ENCODE measurements around the gene CEP85L.

CEP85L gene

DNA sequence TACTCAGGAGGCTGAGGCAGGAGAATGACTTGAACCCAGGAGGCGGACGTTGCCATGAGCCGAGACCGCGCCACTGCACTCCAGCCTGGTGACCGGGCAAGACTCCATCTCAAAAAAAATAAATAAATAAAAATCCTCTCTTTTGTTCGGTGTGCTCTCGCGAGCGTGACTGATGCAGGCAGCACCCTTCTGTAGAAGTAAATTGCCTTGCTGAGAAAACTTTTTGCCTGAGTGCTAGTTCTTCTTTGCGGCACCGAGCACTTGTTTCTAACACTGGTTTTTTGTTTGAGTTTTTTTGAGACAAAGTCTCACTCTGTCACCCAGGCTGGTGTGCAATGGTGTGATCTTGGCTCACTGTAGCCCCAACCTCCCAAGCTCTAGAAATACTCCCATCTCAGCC lies 72.8 kb downstream of the CEP85L start:
- TF ChIP-seq JUND (IDR thresholded peaks at IDR 0.05; ENCODE audit: low read depth): no peak
- DNase-seq (ENCODE audit: low read depth in 1 of 2, low spot score in 1 of 2): no peak
- in situ Hi-C loops (cut with HindIII; ENCODE audit: low pct_unique_long_range_greater_than_20kb, low sequenced_read_pairs): no loop called here

DNA sequence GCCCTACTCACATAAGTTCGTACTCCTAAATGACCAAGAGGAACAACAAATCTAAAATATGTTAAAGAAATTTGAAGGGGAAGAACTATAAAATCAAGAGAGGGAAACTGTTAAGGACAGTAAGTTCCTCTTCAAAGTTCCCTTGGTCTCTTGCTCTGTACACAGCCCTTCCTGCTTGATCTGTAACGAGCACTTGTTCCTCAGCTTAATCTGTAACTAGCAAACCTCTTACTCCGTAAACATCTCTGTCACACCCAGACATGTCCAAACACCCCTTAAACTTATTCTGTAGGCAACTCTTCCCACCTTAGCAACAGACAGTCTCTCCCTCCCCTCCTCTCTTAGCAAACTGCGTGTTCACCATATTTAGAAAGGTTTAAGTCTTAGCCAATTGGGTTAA lies 73.4 kb downstream of the CEP85L start:
- TF ChIP-seq JUND (IDR thresholded peaks at IDR 0.05; ENCODE audit: low read depth): no peak
- in situ Hi-C loops (cut with HindIII; ENCODE audit: low pct_unique_long_range_greater_than_20kb, low sequenced_read_pairs): no loop called here
- DNase-seq (ENCODE audit: low read depth in 1 of 2, low spot score in 1 of 2): no peak

DNA sequence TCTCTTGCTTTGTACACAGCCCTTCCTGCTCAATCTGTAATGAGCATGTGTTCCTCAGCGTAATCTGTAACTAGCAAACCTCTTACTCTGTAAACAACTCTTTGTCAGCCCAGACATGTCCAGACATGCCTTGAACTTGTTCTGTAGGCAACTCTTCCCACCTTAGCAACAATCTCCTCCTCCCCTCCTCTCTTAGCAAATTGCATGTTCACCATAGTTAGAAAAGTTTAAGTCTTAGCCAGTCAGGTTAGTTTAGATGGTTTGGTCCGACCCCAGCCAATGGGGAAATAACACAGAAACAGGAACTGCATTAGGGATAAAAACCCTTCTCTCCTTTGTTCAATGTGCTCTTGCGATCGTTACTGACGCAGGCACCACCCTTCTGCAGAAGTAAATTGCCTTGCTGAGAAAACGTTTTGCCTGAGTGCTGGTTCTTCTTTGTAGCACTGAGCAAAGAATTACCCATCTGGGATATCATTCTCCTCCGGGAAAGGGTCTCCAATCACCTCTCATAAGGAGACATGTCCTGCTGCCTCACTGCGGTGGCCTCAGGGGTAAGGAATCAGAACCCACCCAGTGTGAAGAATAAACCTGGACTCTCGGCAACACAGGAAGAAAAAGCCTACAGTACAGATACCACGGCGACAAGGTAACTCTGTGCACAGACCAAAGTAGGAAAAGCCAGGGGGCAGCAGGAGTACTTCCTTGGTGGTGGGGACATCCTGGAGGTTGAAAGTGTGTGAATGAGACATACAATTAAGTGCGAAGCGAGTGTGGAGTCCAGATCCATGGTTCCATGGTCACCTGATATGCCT lies 77.1 kb downstream of the CEP85L start:
- peak in 1 of 2 experiments; percentile 40 for DNase-seq (ENCODE audit: low read depth in 1 of 2, low spot score in 1 of 2)
- TF ChIP-seq JUND (IDR thresholded peaks at IDR 0.05; ENCODE audit: low read depth): no peak
- in situ Hi-C loops (cut with HindIII; ENCODE audit: low pct_unique_long_range_greater_than_20kb, low sequenced_read_pairs): no loop called here

DNA sequence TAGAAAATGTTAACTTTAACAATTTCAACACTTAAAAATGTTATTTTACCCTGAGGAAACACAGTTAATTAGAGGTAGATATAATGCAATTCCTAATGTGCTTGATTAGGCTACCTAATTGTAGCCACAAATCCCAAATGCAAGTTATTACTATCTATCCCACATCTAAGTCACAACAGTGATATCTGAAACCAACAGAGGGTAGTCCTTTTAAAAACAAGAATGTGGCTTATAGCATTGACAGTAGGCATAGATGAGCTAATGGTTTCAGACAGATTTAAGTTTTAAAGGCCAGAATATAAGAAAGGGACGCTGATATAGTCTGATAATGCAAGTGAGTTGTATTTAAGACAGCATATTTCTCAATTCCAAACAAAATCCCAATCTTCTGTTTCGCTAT lies 80.3 kb downstream of the CEP85L start:
- no peak for TF ChIP-seq JUND (IDR thresholded peaks at IDR 0.05; ENCODE audit: low read depth)
- in situ Hi-C loops (cut with HindIII; ENCODE audit: low pct_unique_long_range_greater_than_20kb, low sequenced_read_pairs): no loop called here
- DNase-seq (ENCODE audit: low read depth in 1 of 2, low spot score in 1 of 2): no peak

DNA sequence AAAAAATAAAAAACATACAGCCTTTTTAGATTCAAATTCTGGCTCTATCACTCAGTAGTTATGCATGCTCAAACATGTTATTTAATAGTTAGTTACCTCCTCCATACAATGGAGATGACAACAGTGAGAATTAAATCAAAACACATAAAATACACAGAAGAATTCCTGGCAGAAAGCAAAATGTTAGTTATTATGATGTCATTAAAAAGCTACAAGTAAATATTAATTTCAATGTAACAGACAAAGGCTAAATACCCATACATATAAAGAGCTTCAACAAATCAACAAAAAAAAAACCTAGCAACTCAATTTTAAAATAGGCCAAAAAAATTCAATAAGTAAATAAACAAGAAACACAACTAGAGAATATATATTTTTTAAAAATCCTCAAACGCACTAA lies 81.9 kb downstream of the CEP85L start:
- in situ Hi-C loops (cut with HindIII; ENCODE audit: low pct_unique_long_range_greater_than_20kb, low sequenced_read_pairs): no loop called here

DNA sequence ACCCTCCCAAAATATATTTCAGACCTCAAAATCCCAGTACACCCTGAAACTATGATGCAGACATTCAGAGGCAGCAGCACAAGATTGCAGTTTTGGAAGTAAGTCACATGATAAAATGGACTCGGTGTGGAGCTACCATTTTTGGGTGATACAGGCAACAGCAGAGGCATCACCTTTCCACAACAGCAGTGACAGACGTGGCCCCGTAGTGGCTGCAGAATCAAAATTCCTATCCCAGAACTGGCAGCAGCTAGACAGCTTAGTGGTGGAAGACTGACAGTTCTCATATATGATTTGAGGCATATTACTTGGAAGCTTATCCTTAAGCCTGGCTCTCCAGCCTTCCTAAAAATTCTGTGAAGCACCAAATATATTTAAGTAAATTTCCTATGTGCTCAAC lies 83.4 kb downstream of the CEP85L start:
- in situ Hi-C loops (cut with HindIII; ENCODE audit: low pct_unique_long_range_greater_than_20kb, low sequenced_read_pairs): no loop called here
- DNase-seq (ENCODE audit: low read depth in 1 of 2, low spot score in 1 of 2): no peak
- TF ChIP-seq JUND (IDR thresholded peaks at IDR 0.05; ENCODE audit: low read depth): no peak

More for the DNA sequence above, 81.9 kb downstream of the CEP85L start:
- no peak for DNase-seq (ENCODE audit: low read depth in 1 of 2, low spot score in 1 of 2)
- TF ChIP-seq JUND (IDR thresholded peaks at IDR 0.05; ENCODE audit: low read depth): no peak

DNA sequence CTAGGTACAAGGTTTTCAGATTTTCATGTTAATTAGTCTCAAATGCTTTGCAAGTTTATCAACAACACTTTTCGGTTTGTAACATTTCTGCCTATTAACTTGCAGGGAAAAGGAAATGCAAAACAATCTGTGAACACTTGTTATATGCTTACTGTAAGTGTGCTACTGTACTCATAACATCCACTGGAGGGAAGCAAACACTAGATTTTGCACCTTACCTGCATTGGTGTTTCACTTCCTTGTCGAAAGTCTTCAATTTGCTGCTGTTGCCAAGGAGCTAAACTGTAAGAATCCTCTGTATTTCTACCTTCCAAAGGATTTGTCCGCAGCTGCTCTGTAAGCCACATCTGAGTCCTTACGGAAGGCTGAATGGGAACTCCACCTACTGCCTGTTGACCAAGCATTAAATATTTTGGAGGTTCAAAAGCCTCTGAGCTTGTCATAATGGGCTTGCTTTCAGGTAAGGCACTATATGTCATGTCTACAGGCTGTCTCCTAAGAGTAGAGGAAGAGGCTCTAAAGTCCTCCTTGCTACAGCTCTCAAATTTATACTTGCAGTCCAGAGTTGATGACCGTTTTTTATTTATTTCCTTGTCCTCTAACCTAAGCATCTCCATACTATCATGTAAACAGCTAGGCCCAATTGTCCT lies 86.0 kb downstream of the CEP85L start:
- no peak for TF ChIP-seq JUND (IDR thresholded peaks at IDR 0.05; ENCODE audit: low read depth)
- in situ Hi-C loops (cut with HindIII; ENCODE audit: low pct_unique_long_range_greater_than_20kb, low sequenced_read_pairs): no loop called here
- DNase-seq (ENCODE audit: low read depth in 1 of 2, low spot score in 1 of 2): peak; percentile 36 to 76

DNA sequence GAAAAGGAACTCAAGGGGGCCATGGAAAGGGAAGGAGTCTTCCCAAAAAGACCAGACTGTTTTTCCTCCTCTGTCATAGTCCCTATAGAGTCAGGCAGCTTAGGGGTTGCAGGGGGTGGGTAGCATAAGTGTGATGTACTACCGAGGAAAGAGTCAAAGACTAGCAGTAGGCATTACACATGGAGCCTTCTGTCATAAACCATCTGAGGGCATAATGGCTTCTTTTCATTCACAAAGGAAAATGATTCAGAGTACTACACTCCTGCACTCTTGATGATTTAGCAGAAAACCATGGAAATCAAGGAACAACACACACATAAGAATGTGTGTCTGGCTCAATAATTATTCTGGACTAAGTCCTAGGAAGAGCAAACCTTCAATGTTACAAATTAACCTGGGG lies 88.4 kb downstream of the CEP85L start:
- in situ Hi-C loops (cut with HindIII; ENCODE audit: low pct_unique_long_range_greater_than_20kb, low sequenced_read_pairs): no loop called here
- TF ChIP-seq JUND (IDR thresholded peaks at IDR 0.05; ENCODE audit: low read depth): no peak
- DNase-seq (ENCODE audit: low read depth in 1 of 2, low spot score in 1 of 2): no peak

DNA sequence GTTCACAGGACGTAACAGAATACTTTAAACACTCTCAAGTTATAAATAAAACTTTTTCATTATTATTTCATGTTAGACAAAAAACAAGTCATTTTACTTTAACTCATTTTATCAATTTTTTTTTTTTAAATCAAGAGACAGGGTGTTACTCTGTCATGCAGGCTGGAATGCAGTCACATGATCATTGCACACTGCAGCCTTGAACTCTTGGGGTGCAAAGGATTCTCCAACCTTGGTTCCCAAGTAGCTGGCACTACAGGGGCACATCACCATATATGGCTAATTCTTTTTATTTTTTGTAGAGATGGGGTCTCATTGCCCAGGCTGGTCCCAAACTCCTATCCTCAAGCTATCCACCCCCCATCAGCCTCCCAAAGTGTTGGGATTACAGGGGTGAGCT lies 89.1 kb downstream of the CEP85L start:
- in situ Hi-C loops (cut with HindIII; ENCODE audit: low pct_unique_long_range_greater_than_20kb, low sequenced_read_pairs): no loop called here
- DNase-seq (ENCODE audit: low read depth in 1 of 2, low spot score in 1 of 2): no peak
- no peak for TF ChIP-seq JUND (IDR thresholded peaks at IDR 0.05; ENCODE audit: low read depth)

DNA sequence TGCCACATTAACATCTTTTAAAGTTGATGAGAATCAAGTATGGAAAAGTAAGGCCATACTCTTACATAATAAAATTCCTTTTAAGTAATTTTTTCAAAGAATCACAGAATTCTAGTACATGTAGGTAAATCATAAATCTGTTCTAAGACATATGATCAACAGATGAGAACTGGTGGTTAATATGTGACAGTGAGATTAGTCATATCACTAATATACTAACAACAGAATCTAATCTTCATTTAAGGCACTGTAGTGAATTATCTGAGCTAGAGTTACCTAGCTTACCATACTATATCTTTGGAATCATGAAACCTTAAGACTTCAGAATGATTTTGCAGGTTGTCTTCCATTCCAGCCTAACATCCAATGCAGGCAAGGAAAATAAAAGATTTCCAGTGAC lies 91.7 kb downstream of the CEP85L start:
- in situ Hi-C loops (cut with HindIII; ENCODE audit: low pct_unique_long_range_greater_than_20kb, low sequenced_read_pairs): no loop called here
- no peak for DNase-seq (ENCODE audit: low read depth in 1 of 2, low spot score in 1 of 2)
- TF ChIP-seq JUND (IDR thresholded peaks at IDR 0.05; ENCODE audit: low read depth): no peak

DNA sequence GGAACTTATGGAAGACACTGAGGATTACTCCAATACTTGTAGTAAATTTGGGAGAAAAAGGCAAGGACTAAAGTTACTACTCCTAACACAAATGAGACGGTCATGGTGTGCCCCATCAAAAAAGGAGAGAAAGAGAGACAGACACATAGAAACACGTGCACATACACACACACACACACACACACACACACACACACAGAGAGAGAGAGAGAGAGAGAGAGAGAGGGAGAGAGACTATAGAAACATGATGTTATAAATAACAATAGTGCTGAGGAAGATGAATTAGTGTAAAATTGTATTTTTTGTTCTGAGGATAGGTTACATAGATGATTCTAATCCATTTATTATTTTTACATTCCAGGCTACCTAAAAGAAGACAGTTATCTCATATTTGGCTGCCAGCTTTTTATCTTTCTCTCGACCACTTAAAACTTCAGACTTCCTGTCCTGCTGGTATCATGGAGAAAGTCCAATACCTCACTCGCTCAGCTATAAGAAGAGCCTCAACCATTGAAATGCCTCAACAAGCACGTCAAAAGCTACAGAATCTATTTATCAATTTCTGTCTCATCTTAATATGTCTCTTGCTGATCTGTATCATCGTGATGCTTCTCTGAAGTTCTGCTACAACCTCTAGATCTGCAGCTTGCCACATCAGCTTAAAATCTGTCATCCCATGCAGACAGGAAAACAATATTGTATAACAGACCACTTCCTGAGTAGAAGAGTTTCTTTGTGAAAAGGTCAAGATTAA lies 92.8 kb downstream of the CEP85L start:
- in situ Hi-C loops (cut with HindIII; ENCODE audit: low pct_unique_long_range_greater_than_20kb, low sequenced_read_pairs): no loop called here

DNA sequence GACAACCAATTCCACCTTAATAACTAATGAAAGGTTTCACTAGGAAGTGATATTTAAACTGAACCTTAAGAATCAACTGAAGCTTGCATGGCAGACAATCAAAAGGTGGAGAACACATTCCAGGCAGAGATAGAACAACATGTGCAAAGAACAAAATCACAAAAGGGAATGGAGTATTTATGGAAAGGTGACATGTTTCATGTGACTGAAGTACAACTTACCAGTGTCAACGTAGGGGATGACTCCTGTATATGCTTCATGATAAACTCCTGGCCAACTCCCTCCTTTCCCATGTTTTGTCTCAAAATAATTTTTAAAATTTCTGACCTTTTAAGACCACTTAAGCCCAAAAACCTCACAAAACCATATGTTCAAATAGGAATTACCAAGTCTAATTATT lies 96.7 kb downstream of the CEP85L start:
- no peak for TF ChIP-seq JUND (IDR thresholded peaks at IDR 0.05; ENCODE audit: low read depth)
- in situ Hi-C loops (cut with HindIII; ENCODE audit: low pct_unique_long_range_greater_than_20kb, low sequenced_read_pairs): no loop called here

More for the DNA sequence above, 92.8 kb downstream of the CEP85L start:
- TF ChIP-seq JUND (IDR thresholded peaks at IDR 0.05; ENCODE audit: low read depth): no peak
- no peak for DNase-seq (ENCODE audit: low read depth in 1 of 2, low spot score in 1 of 2)

DNA sequence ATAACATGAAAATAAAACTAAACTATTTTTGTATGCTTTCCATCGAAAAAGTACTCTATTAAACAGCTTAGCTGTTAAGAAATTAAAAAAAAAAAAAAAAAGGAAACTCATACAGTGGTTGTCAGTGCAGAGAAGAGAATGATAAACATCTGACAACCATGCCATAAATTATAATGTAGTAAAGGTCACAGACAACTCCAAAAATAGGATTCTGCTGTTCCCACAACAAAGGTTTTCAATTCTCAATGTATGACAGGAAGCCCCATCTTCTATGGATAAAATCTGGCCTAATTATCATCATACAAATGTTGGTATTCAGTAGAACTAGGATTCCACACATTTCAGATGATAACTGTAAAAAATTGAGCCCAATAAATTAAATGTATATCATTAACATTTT lies 98.3 kb downstream of the CEP85L start:
- no peak for TF ChIP-seq JUND (IDR thresholded peaks at IDR 0.05; ENCODE audit: low read depth)
- no peak for DNase-seq (ENCODE audit: low read depth in 1 of 2, low spot score in 1 of 2)
- in situ Hi-C loops (cut with HindIII; ENCODE audit: low pct_unique_long_range_greater_than_20kb, low sequenced_read_pairs): no loop called here

More for the DNA sequence above, 96.7 kb downstream of the CEP85L start:
- DNase-seq (ENCODE audit: low read depth in 1 of 2, low spot score in 1 of 2): no peak
